ENCODE data around the gene BAHCC1. TPM values are rescaled to one million over a fixed set of nuclear protein-coding genes. Genes with fewer than 3 reads are reported as not detected.
A peak's percentile ranks its signal among the peaks of the same experiment; 100 is the strongest.

BAHCC1 gene
- total and polyA plus RNA-seq, 9 of the 15 experiments (the other 6 are each of a cell fraction or from before 2014, with no cell fraction given) = 0.14 to 26.9 (median 5.0) TPM

- TF ChIP-seq ZBTB43 (CRISPR knock-in tag; IDR thresholded peaks at IDR 0.05) (peak; percentile 27; the same call in 1 of the 2 replicates), RBBP5 (IDR thresholded peaks at IDR 0.05; ENCODE audit: borderline replicate concordance, insufficient read depth, low read length, poor library complexity, severe bottlenecking) (peak; percentile 75), ELF2 (CRISPR knock-in tag; IDR thresholded peaks at IDR 0.05) (no peak), ARID3A (IDR thresholded peaks at IDR 0.05; ENCODE audit: borderline replicate concordance, low read depth, low read length) (no peak), CCAR2 (IDR thresholded peaks at IDR 0.05; ENCODE audit: low read depth, low read length) (no peak), MCM3 (IDR thresholded peaks at IDR 0.05) (no peak), NR2C1 (IDR thresholded peaks at IDR 0.05) (no peak), NR2C1 (tag; IDR thresholded peaks at IDR 0.05) (no peak), SAFB2 (IDR thresholded peaks at IDR 0.05; ENCODE audit: borderline replicate concordance, low read depth, low read length, severe bottlenecking) (no peak), DMBX1 (CRISPR knock-in tag; IDR thresholded peaks at IDR 0.05; ENCODE audit: borderline replicate concordance) (no peak), CC2D1A (IDR thresholded peaks at IDR 0.05) (no peak), PML (IDR thresholded peaks at IDR 0.05; ENCODE audit: low read length) (peak; percentile 42; the same call in 1 of the 2 replicates), RREB1 (CRISPR knock-in tag; IDR thresholded peaks at IDR 0.05) (no peak)
Observed at GRCh38 chr17:81346090-81346907, 49.0 kb upstream of the BAHCC1 start (continued).
